ENCODE results near the gene ATXN7L3.

GRCh38 chr17:44207743-44208142, 8.1 kb upstream of the ATXN7L3 start:
- TF ChIP-seq POLR2AphosphoS5 (IDR thresholded peaks at IDR 0.05; ENCODE audit: borderline replicate concordance, low read depth, low read length) (no peak), EZH2 (IDR thresholded peaks at IDR 0.05) (no peak)

Measured in SK-N-MC (cell line).